HepG2 (cell line): Measurements from ENCODE around the gene TRAPPC3. TPM values are rescaled to one million over a fixed set of nuclear protein-coding genes. Genes with fewer than 3 reads are reported as not detected.

Experiments
- CAMTA2 ChIP-seq: sonication (generic); formaldehyde crosslinking; IDR thresholded peaks from 2 replicates; pipeline ENCODE4 v1.4.0; 2020; ENCODE audit warnings: mild to moderate bottlenecking, missing genetic modification reagents, borderline replicate concordance
- DMTF1 ChIP-seq: sonication (generic); formaldehyde crosslinking; IDR thresholded peaks from 2 replicates; pipeline ENCODE4 v1.4.0; 2020; ENCODE audit warnings: mild to moderate bottlenecking, missing genetic modification reagents
- HMGXB4 ChIP-seq, 2 experiments: sonication (generic) in 1 of 2; formaldehyde crosslinking in 1 of 2; IDR thresholded peaks; 2 replicates each; pipeline versions ENCODE4 v1.4.0 to v1.6.1; 2018 to 2020; ENCODE audit warnings: missing genetic modification reagents in 2 of 2, borderline replicate concordance in 1 of 2, low read depth in 1 of 2, mild to moderate bottlenecking in 1 of 2, missing biosample characterization in 1 of 2
- KIAA2018 ChIP-seq: sonication (generic); formaldehyde crosslinking; IDR thresholded peaks from 2 replicates; pipeline ENCODE4 v1.5.0; 2020; ENCODE audit warnings: mild to moderate bottlenecking, missing genetic modification reagents, borderline replicate concordance
- KLF15 ChIP-seq: sonication (generic); formaldehyde crosslinking; IDR thresholded peaks from 2 replicates; pipeline ENCODE4 v1.8.1; 2023; ENCODE audit warnings: borderline replicate concordance, mild to moderate bottlenecking, inconsistent platforms, missing genetic modification reagents, mixed read lengths
- MTF1 ChIP-seq: sonication (generic); formaldehyde crosslinking; IDR thresholded peaks from 2 replicates; pipeline ENCODE4 v1.5.0; 2020; ENCODE audit warnings: missing genetic modification reagents
- PHF21A ChIP-seq: sonication (generic); formaldehyde crosslinking; IDR thresholded peaks from 2 replicates; pipeline ENCODE4 v1.5.0; 2020; ENCODE audit warnings: mild to moderate bottlenecking, missing genetic modification reagents
- SOX6 ChIP-seq, 2 experiments: fragments of 450-650 bp in 1 of 2; sonication (generic) in 1 of 2; formaldehyde crosslinking in 1 of 2; IDR thresholded peaks; 2 replicates each; pipeline versions ENCODE4 v1.4.0 to v1.6.1; 2017 to 2020; ENCODE audit warnings: antibody characterized with exemption in 1 of 2, mild to moderate bottlenecking in 1 of 2, missing genetic modification reagents in 1 of 2
- TBL1XR1 ChIP-seq: fragments of 150-350 bp; IDR thresholded peaks from 2 replicates; pipeline ENCODE4 v1.6.1; 2014; ENCODE audit warnings: borderline replicate concordance, low read length; ENCODE audit not compliant: partially characterized antibody
- TCF7L2 ChIP-seq: IDR thresholded peaks from 2 replicates; pipeline ENCODE4 v1.6.1; 2011; ENCODE audit warnings: mild to moderate bottlenecking, low read depth, low read length, moderate library complexity
- TMF1 ChIP-seq: sonication (generic); formaldehyde crosslinking; IDR thresholded peaks from 2 replicates; pipeline ENCODE4 v1.8.1; 2022; ENCODE audit warnings: low read depth, missing genetic modification reagents
- ZNF20 ChIP-seq: sonication (generic); formaldehyde crosslinking; IDR thresholded peaks from 2 replicates; pipeline ENCODE4 v1.4.0; 2020; ENCODE audit warnings: mild to moderate bottlenecking, moderate library complexity, missing genetic modification reagents
- ZNF317 ChIP-seq: sonication (generic); formaldehyde crosslinking; IDR thresholded peaks from 2 replicates; pipeline ENCODE4 v1.5.0; 2020; ENCODE audit warnings: mild to moderate bottlenecking, missing genetic modification reagents
- ZNF329 ChIP-seq: sonication (generic); formaldehyde crosslinking; IDR thresholded peaks from 2 replicates; pipeline ENCODE4 v1.9.0; 2021; ENCODE audit warnings: low read depth, mild to moderate bottlenecking, missing genetic modification reagents
- ZNF354B ChIP-seq: sonication (generic); formaldehyde crosslinking; IDR thresholded peaks from 2 replicates; pipeline ENCODE4 v1.8.0; 2022; ENCODE audit warnings: mild to moderate bottlenecking, missing genetic modification reagents
- ZNF563 ChIP-seq: sonication (generic); formaldehyde crosslinking; IDR thresholded peaks from 2 replicates; pipeline ENCODE4 v1.8.0; 2022; ENCODE audit warnings: mild to moderate bottlenecking, moderate library complexity, missing genetic modification reagents
- ZNF749 ChIP-seq: sonication (generic); formaldehyde crosslinking; IDR thresholded peaks from 2 replicates; pipeline ENCODE4 v1.8.0; 2022; ENCODE audit warnings: mild to moderate bottlenecking, missing genetic modification reagents, moderate library complexity, borderline replicate concordance
- polyA plus RNA-seq, 8 experiments: library from polyadenylated mRNA; depleted of rRNA in 3 of 8; stranded (reverse) in 7 of 8; unstranded in 1 of 8; fragments of >200 nt; fragmentation: Illumina TruSeq in 4 of 8; extraction: Trizol in 4 of 8; gene quantifications; 2 replicates each; pipeline versions ENCODE4 v1.2.1 to v1.2.3, GENCODE V29; 2011 to 2016; ENCODE audit warnings: low read depth in 4 of 8, missing spikeins in 1 of 8, mixed read lengths in 1 of 8; ENCODE audit not compliant: insufficient read depth in 1 of 8
- total RNA-seq, 5 experiments: library from RNA; depleted of rRNA; stranded (reverse); fragments of >200 nt; fragmentation: Illumina TruSeq; extraction: Trizol; gene quantifications; 2 replicates each; pipeline ENCODE4 v1.2.3, GENCODE V29; 2016; ENCODE audit warnings: low read depth in 1 of 5

The TRAPPC3 gene
- total and polyA plus RNA-seq, 2 of the 13 experiments (the other 11 are each of a cell fraction or from before 2014, with no cell fraction given): 53.7 to 62.4 TPM

- TF ChIP-seq KIAA2018 (no peak), TBL1XR1 (no peak), ZNF329 (CRISPR knock-in tag) (no peak), TMF1 (no peak), ZNF563 (CRISPR knock-in tag) (no peak), SOX6 (IDR thresholded peaks at IDR 0.05) (no peak), SOX6 (CRISPR knock-in tag; IDR thresholded peaks at IDR 0.05) (0 out of 2 replicates have a peak, but pooled peaks have one; percentile 14), CAMTA2 (CRISPR knock-in tag) (no peak), KLF15 (CRISPR knock-in tag) (0 out of 2 replicates have a peak, but pooled peaks have one; percentile 47), ZNF317 (CRISPR knock-in tag) (0 out of 2 replicates have a peak, but pooled peaks have one; percentile 30), PHF21A (CRISPR knock-in tag) (no peak), MTF1 (CRISPR knock-in tag) (no peak), ZNF20 (no peak), HMGXB4 (CRISPR knock-in tag; IDR thresholded peaks at IDR 0.05; ENCODE audit: borderline replicate concordance in 1 of 2, low read depth in 1 of 2) (peak in 1 of 2 experiments; percentile 44; a peak in 1 of 4 replicates), DMTF1 (no peak), TCF7L2 (no peak), ZNF354B (CRISPR knock-in tag) (no peak), ZNF749 (CRISPR knock-in tag) (no peak)
These were observed 34.1 kb downstream of the TRAPPC3 start (continued) for GRCh38 chr1:36115200-36115669.
